HepG2 (cell line): ENCODE measurements around the gene ZNF503. TPM values are rescaled to one million over a fixed set of nuclear protein-coding genes. Genes with fewer than 3 reads are reported as not detected.

Experiments used
- ATAC-seq: fragments of 200-7000 bp; cut with Tn5 transposase; 3 replicates; pipeline ENCODE4 v1.9.1; 2020; ENCODE audit warnings: mild to moderate bottlenecking, moderate library complexity
- BruUV-seq: library from RNA; stranded (reverse); fragments of 400-500 nt; replicated peaks from 2 replicates; lab custom pipeline; 2021; lab: Mats Ljungman, UMichigan
- CTCF ChIA-PET: fragments of 300-600 bp; formaldehyde crosslinking; extraction: SDS; loops from one replicate; lab custom pipeline; 2021; ENCODE audit warnings: low total read pairs, inconsistent platforms, low intra/inter-chr PET ratio; lab: Yijun Ruan, JAX
- POLR2A ChIA-PET: fragments of 350-600 bp; sonication (Branson Sonifier 250); formaldehyde crosslinking; loops from one replicate; lab custom pipeline; 2020; ENCODE audit warnings: antibody characterized with exemption, inconsistent platforms; lab: Yijun Ruan, JAX
- DNase-seq: peaks from one replicate; pipeline ENCODE4 v3.0.0-alpha.2; 2015; ENCODE audit warnings: low spot score
- FAIRE-seq: peaks from 3 replicates; lab custom pipeline; 2011; peaks lifted over from hg19 to GRCh38; lab: Jason Lieb, UNC
- H2AFZ ChIP-seq: one replicate; pipeline ENCODE4 v1.6.1; 2011; ENCODE audit warnings: low read length, inconsistent platforms
- H3K27ac ChIP-seq: fragments of 300-600 bp; 3 replicates; pipeline ENCODE4 v1.8.0; 2011; ENCODE audit warnings: mixed run types, mild to moderate bottlenecking, mixed read lengths, low read length, inconsistent platforms; ENCODE audit not compliant: insufficient read depth; ENCODE audit errors: extremely low read length
- H3K27me3 ChIP-seq, 2 experiments: fragments of 200-600 bp in 1 of 2; 2 replicates in 1 of 2; 3 replicates in 1 of 2; pipeline versions ENCODE4 v1.6.0 to v1.8.0; 2011; ENCODE audit warnings: low read length in 2 of 2, mild to moderate bottlenecking in 2 of 2, moderate library complexity in 2 of 2, inconsistent platforms in 1 of 2; ENCODE audit not compliant: insufficient read depth in 2 of 2, control insufficient read depth in 1 of 2
- H3K36me3 ChIP-seq, 2 experiments: fragments of 200-600 bp in 1 of 2; replicated peaks in 1 of 2; 2 replicates in 1 of 2; 3 replicates in 1 of 2; pipeline versions ENCODE4 v1.5.1 to v1.8.0; 2011; ENCODE audit warnings: low read length in 2 of 2, inconsistent platforms in 1 of 2; ENCODE audit not compliant: insufficient read depth in 2 of 2, control insufficient read depth in 1 of 2
- H3K4me1 ChIP-seq: 2 replicates; pipeline ENCODE4 v1.5.1; 2012; ENCODE audit warnings: low read length, inconsistent platforms; ENCODE audit not compliant: insufficient read depth
- H3K4me2 ChIP-seq: 2 replicates; pipeline ENCODE4 v1.6.0; 2011; ENCODE audit warnings: low read depth, low read length, inconsistent platforms
- H3K4me3 ChIP-seq, 3 experiments: fragments of 200-600 bp in 1 of 3; sonication (generic), shearing (Covaris generic) in 1 of 3; replicated peaks in 1 of 3; 2 replicates each; pipeline ENCODE4 v1.5.1; 2011 to 2016; ENCODE audit warnings: low read length in 3 of 3, inconsistent platforms in 2 of 3, low read depth in 2 of 3, mild to moderate bottlenecking in 2 of 3, control low read depth in 1 of 3, mixed read lengths in 1 of 3; ENCODE audit not compliant: insufficient read depth in 1 of 3
- H3K79me2 ChIP-seq: one replicate; pipeline ENCODE4 v1.6.1; 2011; ENCODE audit warnings: low read length, inconsistent platforms; ENCODE audit not compliant: insufficient read depth
- H3K9ac ChIP-seq: 2 replicates; pipeline ENCODE4 v1.6.0; 2011; ENCODE audit warnings: mild to moderate bottlenecking, low read depth, low read length, inconsistent platforms; ENCODE audit not compliant: insufficient read depth
- H3K9me3 ChIP-seq: 2 replicates; pipeline ENCODE4 v1.5.1; 2012; ENCODE audit warnings: mild to moderate bottlenecking, low read length
- H4K20me1 ChIP-seq: 2 replicates; pipeline ENCODE4 v1.6.0; 2011; ENCODE audit warnings: inconsistent platforms, mild to moderate bottlenecking, low read length, moderate library complexity; ENCODE audit not compliant: insufficient read depth
- NR2C2 ChIP-seq: sonication (generic); formaldehyde crosslinking; IDR thresholded peaks from 2 replicates; pipeline ENCODE4 v1.4.0; 2020; ENCODE audit warnings: missing genetic modification reagents, mild to moderate bottlenecking, moderate library complexity, borderline replicate concordance
- NR2F1 ChIP-seq, 2 experiments: fragments of 450-650 bp in 1 of 2; formaldehyde crosslinking in 1 of 2; IDR thresholded peaks; 2 replicates each; pipeline versions ENCODE4 v1.5.0 to v1.6.1; 2016 to 2020; ENCODE audit warnings: mild to moderate bottlenecking in 1 of 2, missing compliant biosample characterization in 1 of 2, missing genetic modification reagents in 1 of 2, moderate library complexity in 1 of 2
- NR2F6 ChIP-seq, 2 experiments: IDR thresholded peaks; 2 replicates each; pipeline ENCODE4 v1.6.1; 2016; ENCODE audit warnings: antibody characterized with exemption in 1 of 2, mild to moderate bottlenecking in 1 of 2
- RARA ChIP-seq: IDR thresholded peaks from 2 replicates; pipeline ENCODE4 v1.6.1; 2016; ENCODE audit warnings: missing genetic modification reagents, missing compliant biosample characterization
- ZNF619 ChIP-seq: sonication (generic); formaldehyde crosslinking; IDR thresholded peaks from 2 replicates; pipeline ENCODE4 v1.4.0; 2020; ENCODE audit warnings: mild to moderate bottlenecking, missing genetic modification reagents
- ZNF652 ChIP-seq: IDR thresholded peaks from 2 replicates; pipeline ENCODE4 v1.6.1; 2016; ENCODE audit warnings: low read depth, borderline replicate concordance
- ZNF737 ChIP-seq: sonication (generic); formaldehyde crosslinking; IDR thresholded peaks from 2 replicates; pipeline ENCODE4 v1.5.0; 2020; ENCODE audit warnings: missing genetic modification reagents, mild to moderate bottlenecking, borderline replicate concordance
- WGBS: methylation state at CpG from one replicate; pipeline ENCODE4 v1.1.6; 2017; ENCODE audit warnings: low lambda C conversion rate; 5-methylcytosine and 5-hydroxymethylcytosine counted together
- in situ Hi-C: cut with HindIII; loops from 2 replicates; pipeline ENCODE4 v1.10.0; 2017; ENCODE audit warnings: low pct_unique_long_range_greater_than_20kb; ENCODE audit not compliant: extremely low pct_ligation_motif_present
- intact Hi-C: fragments of 100-400 bp; cut with micrococcal nuclease; formaldehyde crosslinking; loops from one replicate; pipeline ENCODE4 v1.10.0; 2022; ENCODE audit not compliant: unreplicated experiment
- polyA plus RNA-seq, 8 experiments: library from polyadenylated mRNA; depleted of rRNA in 3 of 8; stranded (reverse) in 7 of 8; unstranded in 1 of 8; fragments of >200 nt; fragmentation: Illumina TruSeq in 4 of 8; extraction: Trizol in 4 of 8; gene quantifications; 2 replicates each; pipeline versions ENCODE4 v1.2.1 to v1.2.3, GENCODE V29; 2011 to 2016; ENCODE audit warnings: low read depth in 4 of 8, missing spikeins in 1 of 8, mixed read lengths in 1 of 8; ENCODE audit not compliant: insufficient read depth in 1 of 8
- total RNA-seq, 5 experiments: library from RNA; depleted of rRNA; stranded (reverse); fragments of >200 nt; fragmentation: Illumina TruSeq; extraction: Trizol; gene quantifications; 2 replicates each; pipeline ENCODE4 v1.2.3, GENCODE V29; 2016; ENCODE audit warnings: low read depth in 1 of 5
- TF ChIP-seq, protein P1 (sequence below): sonication (generic); formaldehyde crosslinking; IDR thresholded peaks from 2 replicates; pipeline ENCODE4 v1.4.0; 2020; ENCODE audit warnings: missing genetic modification reagents, borderline replicate concordance
- TF ChIP-seq, protein P2 (sequence below): sonication (generic); IDR thresholded peaks from 2 replicates; pipeline ENCODE4 v1.6.1; 2016; ENCODE audit warnings: low read depth, borderline replicate concordance
- TF ChIP-seq, protein P3 (sequence below): sonication (generic); formaldehyde crosslinking; IDR thresholded peaks from 2 replicates; pipeline ENCODE4 v1.5.1; 2020; ENCODE audit warnings: mild to moderate bottlenecking, missing genetic modification reagents, moderate library complexity

Gene ZNF503
- total and polyA plus RNA-seq, 2 of the 13 experiments (the other 11 are each of a cell fraction or from before 2014, with no cell fraction given), result 2.7 to 8.3 TPM

DNA sequence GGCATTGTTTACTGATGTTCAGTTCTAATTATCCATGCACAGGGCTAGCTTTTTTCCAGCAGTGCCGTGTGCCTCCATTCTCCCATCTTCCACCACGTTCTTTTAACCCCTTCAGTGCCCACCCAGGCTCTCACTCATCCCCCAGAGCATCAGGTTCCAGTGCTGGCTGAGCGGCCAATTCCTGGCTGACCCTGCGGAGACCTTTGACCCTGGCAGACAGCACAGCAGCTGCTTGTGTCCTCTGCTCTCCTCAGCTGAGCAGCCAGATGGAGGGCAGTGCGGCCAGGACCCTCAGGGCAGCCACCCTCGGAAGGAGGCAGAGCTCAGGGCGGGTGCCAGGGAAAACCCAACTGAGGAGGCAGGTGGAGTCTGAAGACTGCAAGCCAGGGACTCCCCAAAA, 48.4 kb downstream of the ZNF503 start:
- ATAC-seq (peak; percentile 52), DNase-seq (no peak), FAIRE-seq (no peak)
- H2AFZ ChIP-seq, result no peak overlapping the region
- no peaks in the 10 kb centered on the region for H4K20me1 ChIP-seq
- H3K9me3 ChIP-seq, result no peaks in the 10 kb centered on the region
- H3K4me2 ChIP-seq, result peak overlapping the region; percentile 8; the same call in 1 of the 2 replicates
- in situ Hi-C loops (no loop called here), intact Hi-C loops (loop anchor here (10.0 kb wide), 1 partner anchor 1412 kb away; no protein-coding TSS in a partner anchor)
- no peaks in the 10 kb centered on the region for H3K36me3 ChIP-seq
- WGBS, result 11% methylated on average over 7 of the region's 7 CpGs
- BruUV-seq, result no TSS peak
- H3K27me3 ChIP-seq, result peaks cover 0 to 2% of the 10 kb centered on the region in 2 experiments; a peak in 1 of 5 replicates
- H3K9ac ChIP-seq, result no peak overlapping the region
- peaks cover 11% of the 10 kb centered on the region for H3K4me1 ChIP-seq
- H3K4me3 ChIP-seq, result no peak overlapping the region
- POLR2A ChIA-PET, result no interaction called here
- H3K27ac ChIP-seq, result no peak overlapping the region
- H3K79me2 ChIP-seq, result no peaks in the 10 kb centered on the region
- CTCF ChIA-PET, result no interaction called here
- peak in 1 of 2 experiments; percentile 67; a peak in 2 of 4 replicates for TF ChIP-seq NR2F1 (CRISPR knock-in tag; IDR thresholded peaks at IDR 0.05)
- TF ChIP-seq, protein P1, sequence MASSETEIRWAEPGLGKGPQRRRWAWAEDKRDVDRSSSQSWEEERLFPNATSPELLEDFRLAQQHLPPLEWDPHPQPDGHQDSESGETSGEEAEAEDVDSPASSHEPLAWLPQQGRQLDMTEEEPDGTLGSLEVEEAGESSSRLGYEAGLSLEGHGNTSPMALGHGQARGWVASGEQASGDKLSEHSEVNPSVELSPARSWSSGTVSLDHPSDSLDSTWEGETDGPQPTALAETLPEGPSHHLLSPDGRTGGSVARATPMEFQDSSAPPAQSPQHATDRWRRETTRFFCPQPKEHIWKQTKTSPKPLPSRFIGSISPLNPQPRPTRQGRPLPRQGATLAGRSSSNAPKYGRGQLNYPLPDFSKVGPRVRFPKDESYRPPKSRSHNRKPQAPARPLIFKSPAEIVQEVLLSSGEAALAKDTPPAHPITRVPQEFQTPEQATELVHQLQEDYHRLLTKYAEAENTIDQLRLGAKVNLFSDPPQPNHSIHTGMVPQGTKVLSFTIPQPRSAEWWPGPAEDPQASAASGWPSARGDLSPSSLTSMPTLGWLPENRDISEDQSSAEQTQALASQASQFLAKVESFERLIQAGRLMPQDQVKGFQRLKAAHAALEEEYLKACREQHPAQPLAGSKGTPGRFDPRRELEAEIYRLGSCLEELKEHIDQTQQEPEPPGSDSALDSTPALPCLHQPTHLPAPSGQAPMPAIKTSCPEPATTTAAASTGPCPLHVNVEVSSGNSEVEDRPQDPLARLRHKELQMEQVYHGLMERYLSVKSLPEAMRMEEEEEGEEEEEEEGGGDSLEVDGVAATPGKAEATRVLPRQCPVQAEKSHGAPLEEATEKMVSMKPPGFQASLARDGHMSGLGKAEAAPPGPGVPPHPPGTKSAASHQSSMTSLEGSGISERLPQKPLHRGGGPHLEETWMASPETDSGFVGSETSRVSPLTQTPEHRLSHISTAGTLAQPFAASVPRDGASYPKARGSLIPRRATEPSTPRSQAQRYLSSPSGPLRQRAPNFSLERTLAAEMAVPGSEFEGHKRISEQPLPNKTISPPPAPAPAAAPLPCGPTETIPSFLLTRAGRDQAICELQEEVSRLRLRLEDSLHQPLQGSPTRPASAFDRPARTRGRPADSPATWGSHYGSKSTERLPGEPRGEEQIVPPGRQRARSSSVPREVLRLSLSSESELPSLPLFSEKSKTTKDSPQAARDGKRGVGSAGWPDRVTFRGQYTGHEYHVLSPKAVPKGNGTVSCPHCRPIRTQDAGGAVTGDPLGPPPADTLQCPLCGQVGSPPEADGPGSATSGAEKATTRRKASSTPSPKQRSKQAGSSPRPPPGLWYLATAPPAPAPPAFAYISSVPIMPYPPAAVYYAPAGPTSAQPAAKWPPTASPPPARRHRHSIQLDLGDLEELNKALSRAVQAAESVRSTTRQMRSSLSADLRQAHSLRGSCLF (CRISPR knock-in tag), result no peak
- TF ChIP-seq NR2C2 (CRISPR knock-in tag), result peak; percentile 50
- peak; percentile 59; the same call in 1 of the 2 replicates for TF ChIP-seq NR2F6 (IDR thresholded peaks at IDR 0.05)
- TF ChIP-seq NR2F6 (CRISPR knock-in tag; IDR thresholded peaks at IDR 0.05), result peak; percentile 51; the same call in 1 of the 2 replicates
- TF ChIP-seq, protein P2, sequence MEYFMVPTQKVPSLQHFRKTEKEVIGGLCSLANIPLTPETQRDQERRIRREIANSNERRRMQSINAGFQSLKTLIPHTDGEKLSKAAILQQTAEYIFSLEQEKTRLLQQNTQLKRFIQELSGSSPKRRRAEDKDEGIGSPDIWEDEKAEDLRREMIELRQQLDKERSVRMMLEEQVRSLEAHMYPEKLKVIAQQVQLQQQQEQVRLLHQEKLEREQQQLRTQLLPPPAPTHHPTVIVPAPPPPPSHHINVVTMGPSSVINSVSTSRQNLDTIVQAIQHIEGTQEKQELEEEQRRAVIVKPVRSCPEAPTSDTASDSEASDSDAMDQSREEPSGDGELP, result 0 out of 2 replicates have a peak, but pooled peaks have one; percentile 15
- TF ChIP-seq RARA (CRISPR knock-in tag), result 0 out of 2 replicates have a peak, but pooled peaks have one; percentile 16
- TF ChIP-seq ZNF652 (CRISPR knock-in tag), result peak; percentile 80
- no peak for TF ChIP-seq ZNF619 (CRISPR knock-in tag)
- TF ChIP-seq, protein P3, sequence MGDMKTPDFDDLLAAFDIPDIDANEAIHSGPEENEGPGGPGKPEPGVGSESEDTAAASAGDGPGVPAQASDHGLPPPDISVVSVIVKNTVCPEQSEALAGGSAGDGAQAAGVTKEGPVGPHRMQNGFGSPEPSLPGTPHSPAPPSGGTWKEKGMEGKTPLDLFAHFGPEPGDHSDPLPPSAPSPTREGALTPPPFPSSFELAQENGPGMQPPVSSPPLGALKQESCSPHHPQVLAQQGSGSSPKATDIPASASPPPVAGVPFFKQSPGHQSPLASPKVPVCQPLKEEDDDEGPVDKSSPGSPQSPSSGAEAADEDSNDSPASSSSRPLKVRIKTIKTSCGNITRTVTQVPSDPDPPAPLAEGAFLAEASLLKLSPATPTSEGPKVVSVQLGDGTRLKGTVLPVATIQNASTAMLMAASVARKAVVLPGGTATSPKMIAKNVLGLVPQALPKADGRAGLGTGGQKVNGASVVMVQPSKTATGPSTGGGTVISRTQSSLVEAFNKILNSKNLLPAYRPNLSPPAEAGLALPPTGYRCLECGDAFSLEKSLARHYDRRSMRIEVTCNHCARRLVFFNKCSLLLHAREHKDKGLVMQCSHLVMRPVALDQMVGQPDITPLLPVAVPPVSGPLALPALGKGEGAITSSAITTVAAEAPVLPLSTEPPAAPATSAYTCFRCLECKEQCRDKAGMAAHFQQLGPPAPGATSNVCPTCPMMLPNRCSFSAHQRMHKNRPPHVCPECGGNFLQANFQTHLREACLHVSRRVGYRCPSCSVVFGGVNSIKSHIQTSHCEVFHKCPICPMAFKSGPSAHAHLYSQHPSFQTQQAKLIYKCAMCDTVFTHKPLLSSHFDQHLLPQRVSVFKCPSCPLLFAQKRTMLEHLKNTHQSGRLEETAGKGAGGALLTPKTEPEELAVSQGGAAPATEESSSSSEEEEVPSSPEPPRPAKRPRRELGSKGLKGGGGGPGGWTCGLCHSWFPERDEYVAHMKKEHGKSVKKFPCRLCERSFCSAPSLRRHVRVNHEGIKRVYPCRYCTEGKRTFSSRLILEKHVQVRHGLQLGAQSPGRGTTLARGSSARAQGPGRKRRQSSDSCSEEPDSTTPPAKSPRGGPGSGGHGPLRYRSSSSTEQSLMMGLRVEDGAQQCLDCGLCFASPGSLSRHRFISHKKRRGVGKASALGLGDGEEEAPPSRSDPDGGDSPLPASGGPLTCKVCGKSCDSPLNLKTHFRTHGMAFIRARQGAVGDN (CRISPR knock-in tag), result 0 out of 2 replicates have a peak, but pooled peaks have one; percentile 37
- no peak for TF ChIP-seq ZNF737 (CRISPR knock-in tag)
